PC-3 (cell line): ENCODE data around the gene VSTM2B. TPM values are rescaled to one million over a fixed set of nuclear protein-coding genes. Genes with fewer than 3 reads are reported as not detected.

Source experiments
- ATAC-seq: fragments of 200-7000 bp; cut with Tn5 transposase; 2 replicates; pipeline ENCODE4 v1.9.1; 2020; ENCODE audit warnings: mild to moderate bottlenecking, moderate library complexity
- BruUV-seq: library from RNA; stranded (reverse); fragments of 400-500 nt; replicated peaks from 2 replicates; lab custom pipeline; 2021; lab: Mats Ljungman, UMichigan
- CTCF ChIA-PET: fragments of 300-600 bp; sonication (Branson Sonifier 250); formaldehyde crosslinking; loops from one replicate; lab custom pipeline; 2022; ENCODE audit warnings: antibody characterized with exemption; lab: Charles Lee
- POLR2A ChIA-PET: fragments of 300-600 bp; sonication (Branson Sonifier 250); formaldehyde crosslinking; loops from one replicate; lab custom pipeline; 2022; ENCODE audit warnings: antibody characterized with exemption; ENCODE audit not compliant: unreplicated experiment; lab: Charles Lee
- DNase-seq: peaks from one replicate; pipeline ENCODE4 v3.0.0-alpha.2; 2015
- H2AFZ ChIP-seq: fragments of 300-600 bp; sonication (generic); 2 replicates; pipeline ENCODE4 v1.6.0; 2016; ENCODE audit warnings: antibody characterized with exemption, low read length
- H3F3A ChIP-seq: fragments of 300-600 bp; sonication (generic); one replicate; pipeline ENCODE4 v1.6.0; 2017; ENCODE audit warnings: antibody characterized with exemption, low read length, control low read depth, mild to moderate bottlenecking; ENCODE audit not compliant: unreplicated experiment
- H3K27ac ChIP-seq: fragments of 300-600 bp; sonication (generic); 2 replicates; pipeline ENCODE4 v1.5.1; 2016; ENCODE audit warnings: mild to moderate bottlenecking, low read length
- H3K27me3 ChIP-seq: fragments of 300-600 bp; sonication (generic); 2 replicates; pipeline ENCODE4 v1.6.1; 2016; ENCODE audit warnings: low read length, mixed read lengths
- H3K36me3 ChIP-seq: fragments of 300-600 bp; sonication (generic); 2 replicates; pipeline ENCODE4 v1.6.1; 2016; ENCODE audit warnings: low read depth, mixed run types, low read length, mixed read lengths
- H3K4me1 ChIP-seq: fragments of 300-600 bp; sonication (generic); 2 replicates; pipeline ENCODE4 v1.5.1; 2016; ENCODE audit warnings: low read length; ENCODE audit not compliant: insufficient read depth
- H3K4me2 ChIP-seq: fragments of 300-600 bp; sonication (generic); 2 replicates; pipeline ENCODE4 v1.6.0; 2016; ENCODE audit warnings: low read length
- H3K4me3 ChIP-seq: fragments of 300-600 bp; sonication (generic); 2 replicates; pipeline ENCODE4 v1.5.1; 2016; ENCODE audit warnings: mild to moderate bottlenecking, low read length, mixed read lengths
- H3K79me2 ChIP-seq: fragments of 300-600 bp; sonication (generic); 2 replicates; pipeline ENCODE4 v1.6.1; 2017; ENCODE audit warnings: low read length, mixed read lengths
- H3K9ac ChIP-seq: fragments of 300-600 bp; sonication (generic); 2 replicates; pipeline ENCODE4 v1.6.0; 2016; ENCODE audit warnings: mild to moderate bottlenecking, low read length
- H3K9me2 ChIP-seq: fragments of 300-600 bp; sonication (generic); replicated peaks from 2 replicates; pipeline ENCODE4 v1.6.1; 2016; ENCODE audit warnings: mixed run types, low read length, mixed read lengths
- H3K9me3 ChIP-seq: fragments of 300-600 bp; sonication (generic); 2 replicates; pipeline ENCODE4 v1.6.1; 2016; ENCODE audit warnings: low read length, mixed read lengths
- H4K20me1 ChIP-seq: fragments of 300-600 bp; sonication (generic); 2 replicates; pipeline ENCODE4 v1.6.1; 2016; ENCODE audit warnings: low read length, mixed read lengths
- CTCF ChIP-seq: fragments of 300-600 bp; sonication (generic); conservative IDR thresholded peaks from 2 replicates; pipeline ENCODE4 v1.5.1; 2017; ENCODE audit warnings: antibody characterized with exemption, low read depth, mild to moderate bottlenecking, low read length
- EZH2 ChIP-seq: fragments of 300-600 bp; sonication (generic); IDR thresholded peaks from one replicate; pipeline ENCODE4 v1.6.1; 2017; ENCODE audit warnings: antibody characterized with exemption, mild to moderate bottlenecking, low read length; ENCODE audit not compliant: unreplicated experiment
- EZH2phosphoT487 ChIP-seq: fragments of 300-600 bp; sonication (generic); IDR thresholded peaks from 2 replicates; pipeline ENCODE4 v1.6.1; 2018; ENCODE audit warnings: mild to moderate bottlenecking, antibody characterized with exemption, low read length, borderline replicate concordance
- intact Hi-C: fragments of 100-400 bp; cut with micrococcal nuclease; formaldehyde crosslinking; loops from 2 replicates; pipeline ENCODE4 v1.9.0; 2023
- total RNA-seq: library from RNA; depleted of rRNA; stranded (reverse); fragments of >200 nt; gene quantifications from 2 replicates; pipeline ENCODE4 v1.2.3, GENCODE V29; 2014

Gene VSTM2B
- total RNA-seq, 1 experiment from 2014 or later: not detected

- H3K27ac ChIP-seq: no peak overlapping the region
- TF ChIP-seq EZH2: no peak
- no peak for TF ChIP-seq CTCF
- TF ChIP-seq EZH2phosphoT487: no peak
- CTCF ChIA-PET: interaction anchor here (0.5 kb wide), 1 partner anchor 161 kb away, joined by 3 read pairs; no protein-coding TSS in a partner anchor
- no peak overlapping the region for H3K4me3 ChIP-seq
- peaks cover 19% of the 10 kb centered on the region; the same call in 1 of the 2 replicates for H3K27me3 ChIP-seq
- no peaks in the 10 kb centered on the region for H3K4me1 ChIP-seq
- no peaks in the 10 kb centered on the region for H3K9me3 ChIP-seq
- H4K20me1 ChIP-seq: no peaks in the 10 kb centered on the region
- DNase-seq (no peak), ATAC-seq (no peak)
- POLR2A ChIA-PET: interaction anchor here (0.6 kb wide), 1 partner anchor 38 kb away, joined by 4 read pairs; no protein-coding TSS in a partner anchor
- no peaks in the 10 kb centered on the region for H3K36me3 ChIP-seq
- no peak overlapping the region for H3K9ac ChIP-seq
- H3K79me2 ChIP-seq: no peaks in the 10 kb centered on the region
- intact Hi-C loops: no loop called here
- H3K4me2 ChIP-seq: no peak overlapping the region
- no peaks in the 10 kb centered on the region for H3K9me2 ChIP-seq
- no peak overlapping the region for H2AFZ ChIP-seq
- H3F3A ChIP-seq: no peaks in the 10 kb centered on the region
- BruUV-seq: no TSS peak
Measured at GRCh38 chr19:29530540-29531457, 5.0 kb downstream of the VSTM2B start.

GRCh38 chr19:29531458-29532025 is 5.7 kb downstream of the VSTM2B start:
- no peaks in the 10 kb centered on the region for H3K9me3 ChIP-seq
- H3F3A ChIP-seq: no peaks in the 10 kb centered on the region
- TF ChIP-seq EZH2phosphoT487 (no peak), EZH2 (no peak), CTCF (no peak)
- H3K4me2 ChIP-seq: no peak overlapping the region
- no peaks in the 10 kb centered on the region for H3K36me3 ChIP-seq
- H3K4me1 ChIP-seq: no peaks in the 10 kb centered on the region
- no peak for DNase-seq
- ChIA-PET CTCF (no interaction called here), POLR2A (no interaction called here)
- ATAC-seq: no peak
- no peak overlapping the region for H3K4me3 ChIP-seq
- no TSS peak for BruUV-seq
- no peak overlapping the region for H3K27ac ChIP-seq
- no peak overlapping the region for H3K9ac ChIP-seq
- H3K27me3 ChIP-seq: peaks cover 22% of the 10 kb centered on the region; the same call in 1 of the 2 replicates
- no peak overlapping the region for H2AFZ ChIP-seq
- no peaks in the 10 kb centered on the region for H4K20me1 ChIP-seq
- intact Hi-C loops: no loop called here
- H3K79me2 ChIP-seq: no peaks in the 10 kb centered on the region
- H3K9me2 ChIP-seq: no peaks in the 10 kb centered on the region
